SK-N-MC (cell line): ENCODE measurements around the gene FAM209A.

ENCODE experiments used
- EZH2 ChIP-seq: fragments of 200-600 bp; sonication (generic); IDR thresholded peaks from one replicate; pipeline ENCODE4 v1.6.1; 2017; ENCODE audit warnings: antibody characterized with exemption
- POLR2AphosphoS5 ChIP-seq: IDR thresholded peaks from 2 replicates; pipeline ENCODE4 v1.6.1; 2012; ENCODE audit warnings: mild to moderate bottlenecking, low read depth, low read length, borderline replicate concordance

DNA sequence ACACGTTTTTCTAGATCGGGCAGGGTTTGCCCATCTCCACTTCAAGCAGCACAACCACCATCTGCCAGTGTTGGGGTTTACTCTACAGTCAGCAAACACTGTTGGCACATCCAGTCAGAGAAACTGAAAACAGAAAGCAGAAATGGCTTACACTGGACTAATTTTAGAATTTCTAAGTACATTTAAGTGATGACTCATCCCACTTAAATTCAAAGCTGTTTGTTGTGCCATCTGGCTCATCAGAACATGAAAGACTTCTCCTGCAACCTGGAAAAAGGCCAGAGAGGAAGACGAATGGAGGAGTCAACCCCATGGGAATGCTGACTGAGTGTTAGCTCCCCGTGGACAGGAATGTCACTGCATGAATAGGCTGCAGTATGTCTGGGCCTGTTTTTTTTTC, 30.3 kb downstream of the FAM209A start:
- TF ChIP-seq EZH2 (no peak), POLR2AphosphoS5 (no peak)
